ENCODE data around the gene FLT1.

Gene FLT1

DNA sequence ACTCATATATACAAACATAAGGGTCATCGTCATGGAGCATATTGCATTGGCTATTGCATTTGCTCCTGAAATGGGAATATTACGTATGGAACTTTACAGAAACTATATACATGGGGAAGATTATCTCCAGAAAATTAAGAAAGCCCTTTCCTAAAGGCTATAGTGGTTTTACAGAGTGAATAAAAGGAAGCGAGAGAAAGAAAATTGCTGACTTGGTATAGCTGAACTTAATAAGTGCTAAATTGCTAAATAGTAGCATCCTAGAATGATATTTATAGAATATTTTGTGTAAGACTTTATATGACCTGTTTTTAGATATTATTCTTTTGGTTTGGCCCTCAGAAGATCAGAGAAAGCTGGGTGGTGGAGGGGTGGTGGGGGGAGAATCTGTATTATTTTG is 114.6 kb downstream of the FLT1 start:
- DNase-seq = no peak

DNA sequence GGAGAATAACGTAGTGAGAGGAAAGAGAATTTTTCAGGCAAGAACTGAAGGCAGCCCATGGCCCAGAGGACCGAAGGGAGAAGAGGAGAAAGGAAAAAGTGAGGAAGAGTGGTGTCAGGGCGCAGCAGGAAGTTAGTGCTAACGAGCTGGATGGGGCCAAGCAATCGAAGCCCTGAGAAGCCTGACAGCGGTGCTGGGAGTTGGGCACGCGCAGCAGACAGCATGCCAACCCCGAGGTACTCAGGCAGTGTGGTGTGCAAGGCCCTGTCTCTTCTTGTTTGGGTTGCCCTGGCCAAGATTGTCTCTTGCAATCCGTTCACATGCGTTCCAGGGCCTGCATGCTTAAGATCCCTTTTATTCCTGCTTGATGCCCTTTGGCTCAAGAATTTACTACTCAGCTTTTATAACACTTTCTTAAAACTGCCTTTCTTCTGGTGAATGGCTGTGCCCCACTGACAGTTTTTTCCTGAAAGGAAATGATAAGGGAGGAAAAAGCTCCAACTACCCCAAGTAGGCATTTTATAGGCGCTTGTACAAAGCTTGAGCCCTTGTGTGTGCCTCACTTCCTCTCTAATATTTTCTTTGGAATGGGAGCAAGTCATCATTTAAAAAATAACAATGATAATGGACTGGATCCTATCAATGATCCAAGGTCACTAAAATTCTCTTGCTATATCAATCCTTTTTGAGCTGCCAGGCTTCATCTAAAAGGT is 115.4 kb downstream of the FLT1 start:
- DNase-seq = no peak

DNA sequence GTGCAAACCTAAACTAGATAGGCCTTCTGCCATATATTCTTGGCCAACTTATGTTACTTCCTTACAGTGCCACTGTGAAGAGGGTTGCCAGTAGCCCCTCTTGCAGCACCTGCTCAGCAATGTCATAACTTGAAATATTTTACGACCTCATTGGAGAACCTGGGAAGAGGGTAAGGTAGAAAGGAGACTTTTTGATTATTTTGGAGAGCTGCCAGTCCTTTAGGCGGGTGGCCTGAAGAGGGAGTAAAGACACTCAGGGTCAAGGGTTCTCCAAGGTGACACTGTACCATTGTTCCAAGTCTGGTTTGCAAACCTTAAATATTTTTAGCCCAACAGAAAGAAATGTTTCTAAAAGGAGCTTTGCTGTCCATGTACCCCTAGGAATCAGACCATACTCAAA is 118.3 kb downstream of the FLT1 start:
- no peak for DNase-seq

DNA sequence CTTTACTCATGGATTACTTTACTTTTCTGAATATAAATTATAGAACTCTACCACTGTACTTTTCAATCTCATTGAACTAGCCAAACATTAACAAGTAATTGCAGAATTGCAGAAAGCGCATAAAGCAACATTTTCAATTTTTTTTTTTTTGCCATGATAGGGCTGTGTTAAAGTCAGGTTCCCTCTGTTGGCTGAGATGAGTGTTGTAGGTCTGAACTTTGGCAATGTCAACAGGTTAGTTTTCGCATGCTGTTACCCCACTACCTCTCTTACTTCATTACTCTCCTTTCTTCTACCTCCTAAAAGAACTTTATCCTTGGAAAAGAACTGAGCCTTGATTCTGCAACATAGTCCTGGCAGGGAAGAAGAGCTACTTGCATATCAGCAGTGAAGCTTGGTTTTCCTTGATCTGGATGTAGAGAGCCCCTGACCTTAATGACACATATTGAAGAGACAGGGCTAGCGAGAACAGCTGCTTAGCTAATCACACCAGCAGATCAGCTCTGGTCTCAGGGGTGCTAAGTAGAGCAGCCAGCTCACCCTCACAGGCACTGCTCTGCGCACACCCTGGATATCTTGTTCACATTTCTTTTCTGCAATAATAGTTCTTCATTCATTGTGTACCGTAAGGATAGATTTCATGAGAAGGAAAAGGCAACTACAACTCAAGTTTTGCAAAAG is 119.5 kb downstream of the FLT1 start:
- no peak for DNase-seq

DNA sequence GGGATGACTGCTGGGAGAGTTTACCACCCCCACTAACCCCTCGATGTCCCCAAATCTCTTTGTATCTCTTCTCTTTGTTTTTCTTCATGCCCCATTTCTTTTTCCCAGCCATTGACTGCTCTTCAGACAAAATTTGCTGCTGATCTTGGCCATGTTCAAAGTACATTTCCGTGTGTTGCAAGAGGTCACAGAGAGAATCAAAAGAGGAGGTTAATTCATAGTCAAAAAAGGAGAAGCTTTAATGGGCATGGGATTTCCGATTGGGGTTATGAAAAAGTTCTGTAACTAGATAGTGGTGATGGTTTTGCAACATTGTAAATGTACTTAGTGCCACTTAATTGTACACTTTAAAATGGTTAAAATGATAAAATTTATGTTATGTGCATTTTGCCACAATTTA is 121.1 kb downstream of the FLT1 start:
- DNase-seq = no peak

- DNase-seq = no peak
Observed at GRCh38 chr13:28370448-28370847, 124.5 kb downstream of the FLT1 start.

DNA sequence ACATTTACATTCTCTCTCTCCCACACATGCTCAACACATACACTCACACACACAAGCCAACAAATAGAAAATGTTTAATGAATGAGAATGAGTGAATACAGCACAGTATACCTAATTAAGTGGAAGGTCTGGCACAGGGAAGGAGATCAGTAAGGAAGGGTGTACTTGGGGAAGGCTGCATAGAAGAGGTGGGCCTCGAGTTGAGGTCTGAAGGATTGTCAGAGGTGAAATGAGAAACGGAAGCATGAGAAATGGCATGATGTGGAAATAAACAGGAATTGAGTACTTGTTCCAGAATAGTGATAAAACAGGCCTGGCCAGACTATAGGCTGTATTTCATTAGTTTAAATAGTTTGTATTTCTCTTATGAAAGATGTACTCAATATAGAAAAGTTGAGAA is 136.2 kb downstream of the FLT1 start:
- DNase-seq = no peak

DNA sequence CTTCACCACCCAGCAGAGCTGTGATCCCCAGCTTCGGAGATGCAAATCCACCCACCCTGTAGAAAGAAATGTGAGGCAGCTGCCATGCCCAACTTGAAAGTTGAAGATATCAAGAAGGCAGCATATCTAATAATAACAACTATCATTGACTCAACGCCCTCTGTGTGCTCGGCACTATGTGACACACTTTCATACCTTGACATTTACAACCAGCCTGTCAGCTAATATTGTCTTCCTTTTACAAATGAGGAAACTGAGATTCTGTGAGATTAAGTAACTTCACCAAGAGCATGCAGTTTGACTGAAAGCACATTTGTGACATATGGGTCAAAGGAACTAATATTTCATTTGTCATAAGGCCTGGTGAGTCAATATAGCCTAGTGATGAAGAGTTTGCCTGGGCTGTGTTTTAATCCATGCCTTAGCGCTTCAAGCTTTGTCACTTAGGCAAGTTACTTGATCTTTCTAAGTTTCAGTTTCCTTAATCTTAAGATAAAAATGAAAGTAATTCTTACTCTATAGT is 137.0 kb downstream of the FLT1 start:
- DNase-seq = no peak

GRCh38 chr13:28357247-28357825 is 137.6 kb downstream of the FLT1 start:
- no peak for DNase-seq

DNA sequence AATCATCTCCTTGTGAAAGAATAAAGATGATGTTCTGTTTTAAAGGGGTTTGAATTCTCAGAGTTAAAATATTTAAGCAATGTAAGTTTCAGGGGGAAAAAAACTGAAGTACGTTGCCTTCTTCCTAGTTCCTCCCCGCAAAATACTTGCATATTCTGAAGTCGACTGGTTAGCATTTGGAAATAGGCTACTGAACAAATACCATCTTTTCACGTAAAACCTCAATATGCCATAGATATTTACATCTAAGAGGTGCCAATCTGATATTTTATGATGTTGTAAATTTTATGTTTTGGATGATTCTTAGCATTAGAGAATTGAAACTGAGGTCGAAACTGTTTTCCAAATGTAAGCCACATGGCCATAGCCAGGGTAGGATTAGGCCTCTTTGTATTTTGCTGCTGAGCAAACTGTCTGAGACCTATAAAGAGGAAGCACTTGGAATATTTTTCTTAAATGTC is 138.3 kb downstream of the FLT1 start:
- no peak for DNase-seq

DNA sequence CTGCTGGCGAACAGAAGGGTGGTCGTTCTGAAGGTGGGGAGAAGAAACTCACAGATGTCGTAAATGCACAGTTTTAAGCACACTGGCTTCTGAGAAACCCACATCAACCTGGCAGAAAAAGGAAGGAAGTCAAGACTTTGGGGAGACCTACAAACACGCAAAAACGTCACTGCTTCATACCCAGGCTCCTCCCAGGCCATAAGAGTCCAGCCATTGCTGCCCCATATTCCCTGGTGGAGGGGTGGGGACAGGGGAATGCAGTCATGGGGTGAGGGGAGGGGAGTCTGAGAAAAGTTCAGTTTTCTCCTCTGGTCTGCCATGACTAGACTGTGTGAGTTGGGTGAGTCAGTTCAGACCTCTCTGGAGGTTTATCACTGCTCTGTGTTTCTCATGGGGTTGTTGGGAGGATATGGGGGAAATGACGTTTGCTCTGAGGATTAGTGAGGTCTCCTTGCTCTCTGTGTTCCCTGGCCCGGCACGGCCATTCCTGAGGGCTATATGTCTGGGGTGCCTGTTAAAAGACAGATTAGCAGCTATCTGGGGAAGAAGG is 139.0 kb downstream of the FLT1 start:
- no peak for DNase-seq

DNA sequence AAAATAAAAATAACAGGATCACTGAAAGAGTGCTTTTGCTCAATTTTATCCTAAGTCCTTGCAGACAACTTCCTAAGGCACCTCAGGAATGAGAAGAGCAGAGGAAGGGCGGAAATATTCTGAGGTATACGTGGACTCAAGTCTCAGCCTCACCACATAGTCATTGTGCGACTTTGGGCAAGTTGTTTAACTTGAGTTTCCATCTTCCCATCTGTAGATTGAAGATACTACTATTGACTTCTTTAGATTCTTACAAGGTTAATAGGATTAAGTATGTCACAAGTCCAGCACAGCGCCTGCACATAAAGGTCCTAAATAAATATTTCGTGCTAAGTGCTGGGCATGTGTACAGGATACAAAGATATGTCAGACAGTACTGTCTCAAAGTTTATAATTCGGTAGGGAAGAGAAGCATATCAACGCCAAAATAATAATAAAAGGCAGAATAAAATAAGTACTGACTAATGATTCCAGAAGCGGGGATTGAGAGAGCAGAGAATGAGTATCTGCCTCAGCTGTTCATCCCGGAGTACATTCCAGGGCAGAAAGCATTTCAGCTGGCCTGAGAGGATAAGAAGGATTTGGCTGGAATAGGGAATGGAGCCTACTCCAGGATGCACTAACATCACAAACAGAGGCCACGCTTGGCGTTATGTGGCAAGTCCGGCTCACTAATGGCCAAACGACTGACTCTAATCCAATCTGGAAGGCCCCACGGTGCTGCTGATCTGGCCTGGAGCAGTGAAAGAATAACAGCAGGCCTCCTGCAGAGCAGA is 139.7 kb downstream of the FLT1 start:
- no peak for DNase-seq

DNA sequence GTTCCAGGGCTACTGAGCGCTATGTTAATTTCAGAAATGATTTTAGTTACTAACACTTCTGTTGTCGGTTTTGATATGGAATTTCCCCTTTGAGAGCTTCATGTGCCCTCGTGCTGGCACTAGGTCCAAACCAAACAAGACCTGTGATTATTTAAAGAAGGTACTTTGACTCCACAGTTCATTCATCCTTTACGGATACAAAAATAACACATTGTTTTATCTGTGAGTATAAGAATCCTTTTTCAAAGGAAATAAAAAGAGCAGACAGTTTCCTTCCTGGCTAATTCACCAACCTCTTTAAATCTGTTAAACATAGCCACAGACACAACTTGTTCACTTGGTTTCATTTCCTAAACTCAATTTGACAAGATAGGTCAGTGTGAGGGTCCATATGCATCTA is 141.2 kb downstream of the FLT1 start:
- DNase-seq = no peak

- DNase-seq = no peak
Observed at GRCh38 chr13:28349907-28350654, 144.8 kb downstream of the FLT1 start.

DNA sequence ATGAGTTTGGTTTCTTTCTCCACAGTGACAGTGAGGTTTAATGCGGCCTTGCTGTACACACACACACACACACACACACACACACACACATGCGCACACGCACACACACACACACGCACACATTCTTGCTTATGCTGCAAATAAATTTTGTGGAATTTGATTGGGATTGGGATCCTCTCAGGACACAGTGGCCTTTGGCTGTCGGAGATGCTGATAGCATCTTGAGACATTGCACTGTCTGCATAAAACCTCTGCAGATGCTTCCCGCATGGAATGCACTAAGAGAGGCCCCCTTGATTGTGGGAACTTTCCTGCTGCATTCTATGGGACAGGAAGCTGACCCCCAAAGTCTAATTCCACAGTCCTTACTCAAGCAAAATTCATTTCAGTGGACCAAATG is 145.6 kb downstream of the FLT1 start:
- no peak for DNase-seq

DNA sequence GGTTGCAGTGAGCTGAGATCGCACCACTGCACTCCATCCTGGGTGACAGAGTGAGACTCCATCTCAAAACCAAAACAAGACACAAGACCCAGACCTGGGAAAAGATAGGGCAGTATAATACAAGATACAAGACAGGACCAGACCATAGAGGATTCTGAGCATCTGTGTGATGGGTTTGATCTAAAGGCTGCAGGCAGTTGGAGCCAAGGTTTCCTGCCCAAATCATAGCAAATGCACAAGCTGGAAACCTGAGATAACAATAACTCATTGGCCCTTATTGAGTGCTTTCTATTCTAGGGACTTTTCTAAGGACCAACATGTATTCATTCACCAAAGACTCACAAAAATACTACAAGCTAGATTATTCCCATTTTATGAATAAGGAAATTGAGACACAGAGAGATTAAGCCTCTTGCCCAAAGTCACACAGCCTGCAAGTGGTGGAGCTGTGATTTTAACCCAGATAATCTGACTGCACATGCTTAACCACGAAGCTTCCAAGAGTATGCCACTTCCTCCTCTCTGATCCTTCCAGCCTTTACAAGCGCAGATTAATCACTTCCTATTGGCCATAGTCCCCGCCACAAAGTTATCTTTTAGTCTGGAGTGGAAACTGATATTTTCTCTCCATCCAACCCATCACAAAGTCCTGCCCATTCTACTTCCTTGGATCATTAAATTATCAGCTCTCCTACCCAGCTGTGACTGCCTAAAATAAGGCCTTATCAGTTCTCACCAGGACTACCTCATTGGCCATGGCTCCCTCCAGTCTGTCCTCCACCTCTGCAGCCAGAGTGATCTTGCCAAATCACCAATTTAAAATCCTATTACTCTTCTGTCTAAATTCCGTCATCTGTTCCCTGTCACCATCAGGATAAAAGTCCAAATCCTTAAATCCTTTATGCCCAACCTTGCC is 147.2 kb downstream of the FLT1 start:
- DNase-seq = no peak

GRCh38 chr13:28346154-28346553 is 148.8 kb downstream of the FLT1 start:
- no peak for DNase-seq

- no peak for DNase-seq
Observed at GRCh38 chr13:28344163-28344562, 150.8 kb downstream of the FLT1 start.

GRCh38 chr13:28342251-28342650 is 152.7 kb downstream of the FLT1 start:
- no peak for DNase-seq

DNA sequence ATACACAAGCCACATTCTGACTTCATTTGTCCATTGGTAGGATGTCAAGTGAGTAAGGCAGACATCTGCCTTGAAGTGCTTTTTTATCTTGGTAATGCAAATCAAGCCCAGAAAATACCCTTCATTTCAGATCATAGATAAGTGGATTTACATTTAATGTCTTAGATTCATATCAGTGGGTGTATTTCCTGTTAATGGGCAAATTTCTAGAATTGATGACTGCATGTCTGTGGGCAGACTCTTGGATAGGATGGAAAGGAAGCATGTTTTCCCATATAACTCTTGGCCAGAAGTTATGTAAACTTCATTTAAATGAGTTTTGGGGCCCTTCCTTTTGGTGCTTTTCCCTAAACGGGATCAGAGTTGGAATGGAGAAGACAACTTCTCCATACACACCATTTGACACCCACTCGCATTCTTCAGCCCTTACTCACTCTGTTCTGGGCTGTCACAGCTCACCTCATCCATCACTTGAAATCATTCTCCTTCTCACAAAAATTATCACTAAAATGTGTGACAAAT is 154.6 kb downstream of the FLT1 start:
- DNase-seq = no peak

DNA sequence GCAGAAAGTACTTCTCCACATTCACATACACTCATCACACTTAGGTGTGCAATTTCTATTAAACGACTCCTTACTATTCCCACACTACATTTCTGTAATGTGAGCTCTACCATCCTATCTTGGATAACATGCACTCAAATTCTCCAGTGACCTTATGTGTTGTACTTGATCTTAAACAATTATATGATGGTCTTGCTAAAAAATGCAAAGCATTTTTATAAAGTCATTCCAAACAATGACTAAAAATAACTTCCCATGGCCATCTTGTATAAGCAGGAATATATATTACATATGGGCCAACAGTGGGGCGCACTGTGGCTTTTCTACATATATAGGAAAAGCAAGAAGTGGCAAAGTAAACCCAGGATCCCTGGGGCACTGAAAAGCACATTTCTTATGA is 155.5 kb downstream of the FLT1 start:
- no peak for DNase-seq
